HFFc6 (cell line): ENCODE measurements around the gene BAHCC1. TPM values are rescaled to one million over a fixed set of nuclear protein-coding genes. Genes with fewer than 3 reads are reported as not detected.

Experiments
- DNase-seq: peaks from one replicate; pipeline ENCODE4 v3.0.0-alpha.2; 2018
- H3K27ac Mint-ChIP-seq: 2 replicates; pipeline ENCODE4 v1.8.0; 2020; ENCODE audit warnings: mild to moderate bottlenecking, mixed read lengths
- H3K27me3 Mint-ChIP-seq: 2 replicates; pipeline ENCODE4 v1.8.0; 2021; ENCODE audit warnings: mild to moderate bottlenecking, moderate library complexity, mixed read lengths; ENCODE audit not compliant: insufficient read depth
- H3K36me3 Mint-ChIP-seq: 2 replicates; pipeline ENCODE4 v1.8.0; 2021; ENCODE audit warnings: low read depth, mixed read lengths
- H3K4me1 Mint-ChIP-seq: 2 replicates; pipeline ENCODE4 v1.8.0; 2020; ENCODE audit warnings: low read depth, mixed read lengths
- H3K4me3 Mint-ChIP-seq: 2 replicates; pipeline ENCODE4 v1.8.0; 2020; ENCODE audit warnings: mild to moderate bottlenecking, moderate library complexity, mixed read lengths
- H3K9me3 Mint-ChIP-seq: 2 replicates; pipeline ENCODE4 v1.8.0; 2020; ENCODE audit warnings: mild to moderate bottlenecking, mixed read lengths
- CTCF ChIP-seq: fragments of 200-600 bp; sonication (generic); IDR thresholded peaks from 2 replicates; pipeline ENCODE4 v1.5.0; 2021; ENCODE audit warnings: antibody characterized with exemption, mild to moderate bottlenecking
- total RNA-seq, 6 experiments: library from RNA; stranded (reverse); fragmentation: NEBNext Ultra II Directional; extraction: Animal tissue kit (Norgen Biotek cat#: 25700); gene quantifications; 2 replicates in 1 of 6; 3 replicates in 5 of 6; pipeline ENCODE4 v1.2.3, GENCODE V29; 2021

The BAHCC1 gene
- total RNA-seq, 6 experiments from 2014 or later, result 7.3 to 9.7 (median 8.3) TPM

GRCh38 chr17:81457917-81458555 is 62.8 kb downstream of the BAHCC1 start:
- no peak for TF ChIP-seq CTCF
- H3K27me3 Mint-ChIP-seq, result no peaks in the 10 kb centered on the region
- no peak for DNase-seq
- H3K4me3 Mint-ChIP-seq, result no peak overlapping the region
- no peaks in the 10 kb centered on the region for H3K4me1 Mint-ChIP-seq
- no peaks in the 10 kb centered on the region for H3K36me3 Mint-ChIP-seq
- no peaks in the 10 kb centered on the region for H3K9me3 Mint-ChIP-seq
- H3K27ac Mint-ChIP-seq, result no peak overlapping the region

DNA sequence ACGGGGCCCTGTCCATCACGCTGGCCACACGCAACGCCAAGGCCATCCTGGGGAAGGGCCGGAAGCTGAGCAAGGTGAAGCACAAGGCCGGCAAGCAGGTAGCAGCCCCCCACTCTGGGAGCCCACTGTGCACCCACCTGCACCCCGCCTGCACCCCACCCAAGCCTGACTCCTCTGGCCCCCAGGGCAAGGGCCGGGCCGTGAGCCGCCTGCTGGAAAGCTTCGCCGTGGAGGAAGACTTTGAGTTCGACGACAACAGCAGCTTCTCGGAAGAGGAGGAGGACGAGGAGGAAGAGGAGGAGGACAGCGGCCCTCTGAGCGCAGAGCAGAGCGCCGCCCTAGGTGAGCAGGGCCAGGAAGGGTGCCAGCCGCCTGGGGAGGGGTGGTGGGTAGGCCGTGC is 63.4 kb downstream of the BAHCC1 start:
- no peak overlapping the region for H3K4me3 Mint-ChIP-seq
- H3K27ac Mint-ChIP-seq, result no peak overlapping the region
- H3K4me1 Mint-ChIP-seq, result no peaks in the 10 kb centered on the region
- no peaks in the 10 kb centered on the region for H3K9me3 Mint-ChIP-seq
- H3K36me3 Mint-ChIP-seq, result no peaks in the 10 kb centered on the region
- no peak for TF ChIP-seq CTCF
- H3K27me3 Mint-ChIP-seq, result no peaks in the 10 kb centered on the region
- no peak for DNase-seq

GRCh38 chr17:81459224-81459623 is 64.0 kb downstream of the BAHCC1 start:
- no peak for DNase-seq
- H3K4me1 Mint-ChIP-seq, result no peaks in the 10 kb centered on the region
- no peak overlapping the region for H3K27ac Mint-ChIP-seq
- H3K9me3 Mint-ChIP-seq, result no peaks in the 10 kb centered on the region
- H3K27me3 Mint-ChIP-seq, result no peaks in the 10 kb centered on the region
- H3K36me3 Mint-ChIP-seq, result no peaks in the 10 kb centered on the region
- H3K4me3 Mint-ChIP-seq, result no peak overlapping the region
- no peak for TF ChIP-seq CTCF

DNA sequence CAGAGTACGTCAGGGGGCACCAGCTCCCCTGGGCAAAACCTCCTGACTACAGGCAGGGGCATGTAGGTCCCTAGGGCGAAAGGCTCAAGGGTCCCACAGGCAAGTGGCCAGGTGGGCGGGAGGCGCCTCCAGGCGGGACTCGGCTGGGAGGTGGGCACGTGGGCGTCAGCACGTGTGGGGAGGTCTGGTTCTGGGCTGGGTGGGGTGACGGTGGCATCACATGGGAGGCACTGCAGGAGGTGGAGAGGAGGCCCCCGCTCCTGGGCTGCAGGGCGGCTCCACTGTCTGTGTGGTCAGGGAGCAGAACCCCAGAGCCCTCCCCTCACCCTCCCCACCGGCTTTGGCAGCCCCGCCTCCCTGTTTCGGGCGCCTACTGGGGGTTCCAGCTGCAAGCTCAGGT is 64.6 kb downstream of the BAHCC1 start:
- TF ChIP-seq CTCF, result no peak
- DNase-seq, result no peak
- no peak overlapping the region for H3K4me3 Mint-ChIP-seq
- H3K36me3 Mint-ChIP-seq, result no peaks in the 10 kb centered on the region
- H3K4me1 Mint-ChIP-seq, result no peaks in the 10 kb centered on the region
- no peaks in the 10 kb centered on the region for H3K9me3 Mint-ChIP-seq
- H3K27ac Mint-ChIP-seq, result no peak overlapping the region
- no peaks in the 10 kb centered on the region for H3K27me3 Mint-ChIP-seq

DNA sequence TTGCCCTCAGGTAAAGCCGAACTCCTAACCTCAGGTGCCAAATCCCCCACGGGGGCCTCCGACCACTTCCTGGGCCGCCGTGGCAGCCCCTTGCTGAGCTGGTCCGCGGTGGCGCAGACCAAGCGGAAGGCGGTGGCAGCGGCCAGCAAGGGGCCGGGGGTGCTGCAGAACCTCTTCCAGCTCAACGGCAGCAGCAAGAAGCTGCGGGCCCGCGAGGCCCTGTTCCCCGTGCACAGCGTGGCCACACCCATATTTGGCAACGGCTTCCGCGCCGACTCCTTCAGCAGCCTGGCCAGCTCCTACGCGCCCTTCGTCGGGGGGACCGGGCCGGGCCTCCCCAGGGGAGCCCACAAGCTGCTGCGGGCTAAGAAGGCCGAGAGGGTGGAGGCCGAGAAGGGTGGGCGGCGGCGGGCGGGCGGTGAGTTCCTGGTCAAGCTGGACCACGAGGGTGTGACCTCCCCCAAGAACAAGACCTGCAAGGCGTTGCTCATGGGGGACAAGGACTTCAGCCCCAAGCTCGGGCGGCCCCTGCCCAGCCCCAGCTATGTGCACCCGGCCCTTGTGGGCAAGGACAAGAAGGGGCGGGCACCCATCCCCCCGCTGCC is 65.7 kb downstream of the BAHCC1 start:
- Mint-ChIP-seq H3K4me1 (no peaks in the 10 kb centered on the region), H3K27me3 (no peaks in the 10 kb centered on the region), H3K27ac (no peak overlapping the region), H3K4me3 (no peak overlapping the region), H3K9me3 (no peaks in the 10 kb centered on the region), H3K36me3 (no peaks in the 10 kb centered on the region)
- no peak for DNase-seq
- no peak for TF ChIP-seq CTCF
